GM12874 (cell line): ENCODE measurements around the gene PRKAA1.

Experiments used
- TF ChIP-seq, protein P1 (sequence below): IDR thresholded peaks from 2 replicates; pipeline ENCODE4 v1.5.1; 2011; ENCODE audit warnings: low read depth, mild to moderate bottlenecking, control low read depth, low read length, moderate library complexity; ENCODE audit not compliant: insufficient read depth

The PRKAA1 gene

DNA sequence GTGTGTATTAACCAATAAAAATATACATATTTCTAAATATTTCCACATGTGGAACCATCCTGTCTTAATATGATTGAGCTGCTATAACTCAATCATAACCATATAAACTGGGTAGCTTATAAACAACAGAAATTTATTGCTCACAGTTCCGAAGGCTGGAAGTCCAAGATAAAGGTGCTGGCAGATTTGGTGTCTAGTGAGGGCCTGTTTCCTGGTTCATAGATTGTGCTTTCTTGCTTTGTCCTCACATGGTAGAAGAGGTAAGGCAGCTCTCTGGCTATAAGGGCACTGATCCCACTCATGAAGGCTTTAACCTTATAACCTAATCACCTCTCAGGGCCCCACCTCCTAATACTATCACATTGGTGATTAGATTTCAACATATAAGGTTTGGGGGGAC is 14.0 kb upstream of the PRKAA1 start:
- TF ChIP-seq, protein P1, sequence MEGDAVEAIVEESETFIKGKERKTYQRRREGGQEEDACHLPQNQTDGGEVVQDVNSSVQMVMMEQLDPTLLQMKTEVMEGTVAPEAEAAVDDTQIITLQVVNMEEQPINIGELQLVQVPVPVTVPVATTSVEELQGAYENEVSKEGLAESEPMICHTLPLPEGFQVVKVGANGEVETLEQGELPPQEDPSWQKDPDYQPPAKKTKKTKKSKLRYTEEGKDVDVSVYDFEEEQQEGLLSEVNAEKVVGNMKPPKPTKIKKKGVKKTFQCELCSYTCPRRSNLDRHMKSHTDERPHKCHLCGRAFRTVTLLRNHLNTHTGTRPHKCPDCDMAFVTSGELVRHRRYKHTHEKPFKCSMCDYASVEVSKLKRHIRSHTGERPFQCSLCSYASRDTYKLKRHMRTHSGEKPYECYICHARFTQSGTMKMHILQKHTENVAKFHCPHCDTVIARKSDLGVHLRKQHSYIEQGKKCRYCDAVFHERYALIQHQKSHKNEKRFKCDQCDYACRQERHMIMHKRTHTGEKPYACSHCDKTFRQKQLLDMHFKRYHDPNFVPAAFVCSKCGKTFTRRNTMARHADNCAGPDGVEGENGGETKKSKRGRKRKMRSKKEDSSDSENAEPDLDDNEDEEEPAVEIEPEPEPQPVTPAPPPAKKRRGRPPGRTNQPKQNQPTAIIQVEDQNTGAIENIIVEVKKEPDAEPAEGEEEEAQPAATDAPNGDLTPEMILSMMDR = no peak

DNA sequence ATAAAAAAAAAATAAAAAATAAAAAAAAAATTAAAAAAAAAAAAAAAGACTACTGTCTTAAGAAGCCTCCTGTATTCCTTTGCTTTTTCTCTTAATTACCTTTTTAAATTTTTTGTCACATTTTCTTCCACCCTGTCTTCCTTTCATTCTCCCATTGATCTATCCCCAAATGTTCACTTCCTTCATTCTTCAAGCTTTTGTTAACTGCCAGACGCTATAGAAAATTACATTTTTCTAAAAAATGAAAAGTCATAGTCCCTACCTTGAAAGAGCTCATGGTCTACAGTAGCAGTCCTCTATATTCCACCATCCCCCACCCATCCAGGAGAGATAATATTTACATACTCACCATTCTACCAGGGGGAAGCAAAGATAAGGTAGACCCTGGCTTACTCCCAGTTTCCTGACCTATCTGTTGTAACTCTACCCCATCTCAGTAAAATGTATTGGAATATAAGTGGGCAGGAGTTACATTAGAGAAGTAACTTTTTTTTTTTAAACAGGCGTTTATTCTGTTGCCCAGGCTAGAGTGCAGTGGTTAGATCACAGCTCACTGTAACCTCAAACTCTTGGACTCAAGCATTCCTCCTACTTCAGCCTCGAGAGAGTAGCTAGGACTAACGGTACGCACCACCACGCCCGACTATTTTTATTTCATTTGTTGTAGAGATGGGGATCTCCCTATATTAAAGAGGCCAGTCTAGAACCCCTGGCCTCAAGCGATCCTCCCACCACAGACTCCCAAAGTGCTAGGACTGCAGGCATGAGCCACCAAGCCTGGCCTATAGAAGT is 3.8 kb upstream of the PRKAA1 start:
- TF ChIP-seq, protein P1 = no peak

DNA sequence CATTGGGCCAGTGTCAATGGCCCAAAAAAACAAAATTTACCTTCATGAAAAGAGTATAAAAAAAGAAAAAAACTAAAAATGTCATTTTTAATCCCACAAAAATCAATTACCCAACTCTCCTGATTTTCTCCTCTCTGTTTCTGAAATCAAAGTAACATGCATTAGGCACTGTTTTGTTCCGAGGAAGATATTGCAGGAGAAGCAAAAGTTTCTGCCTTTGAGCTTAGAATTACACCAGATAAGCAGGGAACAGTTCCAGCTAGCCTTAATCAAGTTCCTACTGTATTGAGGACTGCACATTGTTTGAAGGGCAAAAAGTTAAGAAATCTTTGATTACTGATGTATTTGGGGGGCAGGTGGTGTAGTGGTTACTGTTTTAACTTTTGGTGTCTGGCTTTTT is 1.1 kb upstream of the PRKAA1 start:
- TF ChIP-seq, protein P1 = no peak

DNA sequence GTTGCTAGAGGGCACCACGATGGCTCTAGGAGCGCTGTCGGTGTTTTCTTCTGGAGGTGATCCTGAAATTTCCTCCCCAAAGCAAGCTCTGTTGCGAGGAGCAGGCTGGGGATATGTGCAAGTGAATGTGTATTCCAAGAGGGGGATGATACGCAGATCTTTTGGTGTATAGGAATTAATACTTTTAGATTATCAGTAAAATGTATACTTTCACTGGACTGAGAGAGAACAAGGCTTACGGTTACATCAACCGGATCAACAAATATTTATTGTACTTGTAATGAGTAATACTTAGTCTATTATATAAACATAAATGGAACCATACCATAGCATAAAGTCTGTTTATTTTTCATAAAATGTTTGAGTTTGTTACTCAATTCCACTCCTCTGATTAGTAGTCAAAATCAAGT is 632 bp upstream of the PRKAA1 start:
- TF ChIP-seq, protein P1 = no peak

DNA sequence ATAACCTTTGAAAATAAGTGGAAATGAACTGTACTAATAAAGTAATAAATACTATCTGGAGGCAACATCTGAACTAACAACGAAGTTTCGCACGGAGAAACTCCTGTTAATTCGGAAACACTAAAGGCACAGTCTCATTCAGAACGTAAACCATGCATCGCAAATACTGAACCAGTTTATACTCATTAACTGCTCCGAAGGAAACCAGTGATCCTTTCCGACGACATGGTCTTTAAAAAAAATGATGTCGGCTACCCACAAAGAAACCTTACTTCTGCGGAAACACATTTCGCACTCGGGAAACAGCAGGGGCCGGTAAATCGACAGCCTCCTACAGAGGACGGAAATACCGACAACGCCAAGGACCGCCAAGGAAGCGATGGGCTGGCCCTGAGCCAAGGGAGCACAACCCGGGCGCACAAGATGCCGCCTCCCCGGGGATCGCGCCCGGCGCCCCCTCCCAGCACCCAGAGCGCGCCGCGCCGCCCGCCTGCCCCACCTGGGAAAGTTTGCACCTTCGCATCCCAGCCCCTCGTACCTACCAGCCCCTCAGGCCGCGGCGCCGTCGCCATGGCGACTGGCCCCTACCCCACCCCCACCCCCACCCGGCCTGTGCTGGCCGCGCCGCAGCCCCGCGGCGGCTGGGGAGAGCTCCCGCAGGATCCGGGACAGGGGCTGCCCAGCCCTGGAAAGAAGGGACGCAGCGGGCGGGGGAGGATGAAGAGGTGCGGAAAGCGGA is 732 bp downstream of the PRKAA1 start:
- TF ChIP-seq, protein P1 = no peak

DNA sequence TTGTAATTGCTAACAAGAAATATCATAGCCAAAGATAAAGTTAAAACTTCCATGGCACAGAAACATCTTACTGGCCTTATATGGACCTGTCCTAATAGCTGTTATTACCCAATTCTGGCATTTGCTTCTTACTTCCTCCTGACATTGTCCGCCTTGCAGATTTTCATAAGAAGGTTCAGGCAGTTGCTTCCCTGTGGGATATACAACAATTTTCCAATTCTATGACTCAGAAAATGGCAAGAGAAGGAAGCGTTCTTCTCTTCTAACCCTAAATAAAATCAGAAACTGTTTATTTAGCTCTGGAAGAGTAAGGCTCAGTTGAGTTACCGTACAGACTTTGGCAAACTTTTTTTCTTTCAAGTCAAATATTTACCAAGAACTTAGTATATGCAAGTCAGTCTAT is 1.7 kb downstream of the PRKAA1 start:
- TF ChIP-seq, protein P1 = no peak

DNA sequence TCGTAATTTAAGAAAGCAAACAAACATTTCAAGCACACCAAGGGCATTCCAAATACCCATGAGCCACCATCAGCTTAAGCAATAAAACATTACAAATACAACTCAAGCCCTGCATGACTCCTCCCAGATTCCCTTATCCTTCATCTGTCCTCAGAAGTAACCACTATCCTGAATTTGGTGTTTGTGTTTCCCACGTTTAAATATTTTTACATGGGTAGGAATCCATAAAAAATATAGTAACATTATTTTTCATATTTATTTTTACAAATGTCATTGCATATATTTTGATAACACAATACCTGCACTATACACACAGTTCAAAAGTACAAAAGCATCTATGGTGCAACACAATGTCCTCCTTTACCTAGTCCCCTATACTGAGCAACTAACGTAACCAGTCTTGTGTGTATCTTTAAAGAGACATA is 6.4 kb downstream of the PRKAA1 start:
- TF ChIP-seq, protein P1 = no peak
